ENCODE results near the gene NR2C2. TPM values are rescaled to one million over a fixed set of nuclear protein-coding genes. Genes with fewer than 3 reads are reported as not detected.

The NR2C2 gene
- total RNA-seq, 2 donors from 2014 or later: 54.4 to 60.8 TPM

DNA sequence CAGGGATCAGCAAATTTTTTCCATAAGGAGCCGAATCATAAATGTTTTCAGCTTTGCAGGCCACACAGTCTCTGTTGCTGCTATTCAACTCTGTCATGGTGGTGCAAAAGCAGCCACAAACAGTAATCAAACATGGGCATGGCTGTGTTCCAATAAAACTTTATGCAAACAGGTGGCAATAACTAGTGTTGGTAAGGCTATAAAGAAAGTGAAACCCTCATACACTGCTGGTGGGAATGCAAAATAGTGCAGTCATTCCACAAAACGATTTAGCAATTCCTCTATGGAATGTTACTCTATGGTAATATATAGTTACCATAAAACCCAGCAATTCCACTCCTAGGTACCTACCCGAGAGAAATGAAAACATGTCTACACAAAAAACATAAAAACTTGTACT, 131.7 kb downstream of the NR2C2 start:
- no peak overlapping the region for H3K4me3 ChIP-seq (ENCODE audit: low read length)
- Mint-ChIP-seq H3K36me3 (ENCODE audit: low read depth) (peaks cover 73% of the 10 kb centered on the region), H3K27ac (no peak overlapping the region), H3K9me3 (no peaks in the 10 kb centered on the region), H3K4me1 (no peaks in the 10 kb centered on the region), H3K4me3 (no peak overlapping the region), H3K27me3 (ENCODE audit: insufficient read depth) (no peaks in the 10 kb centered on the region)
- H3K36me3 ChIP-seq (ENCODE audit: control insufficient read depth, insufficient read depth, low read length): peaks cover 81% of the 10 kb centered on the region
- no peaks in the 10 kb centered on the region for H3K9me3 ChIP-seq (ENCODE audit: control insufficient read depth, low read length)
- H3K27me3 ChIP-seq (ENCODE audit: control insufficient read depth, insufficient read depth, low read length, poor library complexity, severe bottlenecking): no peaks in the 10 kb centered on the region
- no peaks in the 10 kb centered on the region for H3K4me1 ChIP-seq (ENCODE audit: control insufficient read depth, insufficient read depth, low read length)
- WGBS, 2 experiments (ENCODE audit: insufficient coverage in 1 of 2, insufficient read length in 1 of 2): 91 to 100% methylated on average over 1 to 3 of the region's 3 CpGs
- no peak overlapping the region for H3K27ac ChIP-seq (ENCODE audit: low read depth, low read length)
- no peak overlapping the region for H3K9ac ChIP-seq (ENCODE audit: extremely low read depth, low read length, poor library complexity, severe bottlenecking)
- DNase-seq: no peak
- TF ChIP-seq, protein P1, sequence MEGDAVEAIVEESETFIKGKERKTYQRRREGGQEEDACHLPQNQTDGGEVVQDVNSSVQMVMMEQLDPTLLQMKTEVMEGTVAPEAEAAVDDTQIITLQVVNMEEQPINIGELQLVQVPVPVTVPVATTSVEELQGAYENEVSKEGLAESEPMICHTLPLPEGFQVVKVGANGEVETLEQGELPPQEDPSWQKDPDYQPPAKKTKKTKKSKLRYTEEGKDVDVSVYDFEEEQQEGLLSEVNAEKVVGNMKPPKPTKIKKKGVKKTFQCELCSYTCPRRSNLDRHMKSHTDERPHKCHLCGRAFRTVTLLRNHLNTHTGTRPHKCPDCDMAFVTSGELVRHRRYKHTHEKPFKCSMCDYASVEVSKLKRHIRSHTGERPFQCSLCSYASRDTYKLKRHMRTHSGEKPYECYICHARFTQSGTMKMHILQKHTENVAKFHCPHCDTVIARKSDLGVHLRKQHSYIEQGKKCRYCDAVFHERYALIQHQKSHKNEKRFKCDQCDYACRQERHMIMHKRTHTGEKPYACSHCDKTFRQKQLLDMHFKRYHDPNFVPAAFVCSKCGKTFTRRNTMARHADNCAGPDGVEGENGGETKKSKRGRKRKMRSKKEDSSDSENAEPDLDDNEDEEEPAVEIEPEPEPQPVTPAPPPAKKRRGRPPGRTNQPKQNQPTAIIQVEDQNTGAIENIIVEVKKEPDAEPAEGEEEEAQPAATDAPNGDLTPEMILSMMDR (conservative IDR thresholded peaks at IDR 0.05): no peak

DNA sequence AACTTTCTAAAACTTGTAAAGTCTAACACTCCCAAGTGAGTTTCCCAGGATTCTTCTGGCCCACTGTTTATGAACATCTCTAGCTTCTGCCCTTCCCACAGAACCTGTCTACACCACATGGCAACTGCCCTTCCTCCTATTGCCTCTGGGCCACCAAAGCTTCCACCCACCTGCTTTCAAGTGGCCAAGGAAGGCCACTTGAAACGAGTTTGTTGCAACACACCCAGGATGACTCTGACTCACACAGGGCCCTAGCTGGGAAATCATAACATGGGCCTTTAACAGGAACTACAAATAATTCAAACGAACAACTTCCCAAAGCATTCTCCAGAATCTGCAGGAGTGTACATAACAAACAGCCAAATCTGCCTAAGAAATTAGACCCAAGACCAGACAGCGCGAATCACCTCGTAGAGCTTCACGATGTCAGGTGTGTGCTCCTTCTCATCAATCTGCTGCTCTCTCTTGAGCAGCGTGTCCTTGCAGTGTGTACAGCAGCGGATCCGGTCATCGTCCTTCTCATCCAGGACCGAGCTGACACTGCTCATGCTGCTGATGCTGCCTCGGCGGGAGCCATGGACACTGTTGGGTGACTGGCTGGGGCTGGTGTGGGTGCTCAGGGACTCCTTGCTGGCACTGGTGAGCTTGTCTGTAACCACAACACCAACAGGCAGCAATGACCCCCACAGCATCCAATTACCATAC, 134.7 kb downstream of the NR2C2 start:
- H3K36me3 ChIP-seq (ENCODE audit: control insufficient read depth, insufficient read depth, low read length): peaks cover 92% of the 10 kb centered on the region
- TF ChIP-seq, protein P1 (conservative IDR thresholded peaks at IDR 0.05): no peak
- no peaks in the 10 kb centered on the region for H3K27me3 Mint-ChIP-seq (ENCODE audit: insufficient read depth)
- no peaks in the 10 kb centered on the region for H3K9me3 ChIP-seq (ENCODE audit: control insufficient read depth, low read length)
- H3K4me3 Mint-ChIP-seq: no peak overlapping the region
- H3K9ac ChIP-seq (ENCODE audit: extremely low read depth, low read length, poor library complexity, severe bottlenecking): no peak overlapping the region
- no peak overlapping the region for H3K27ac ChIP-seq (ENCODE audit: low read depth, low read length)
- no peaks in the 10 kb centered on the region for H3K27me3 ChIP-seq (ENCODE audit: control insufficient read depth, insufficient read depth, low read length, poor library complexity, severe bottlenecking)
- DNase-seq: no peak
- no peaks in the 10 kb centered on the region for H3K9me3 Mint-ChIP-seq
- peaks cover 71% of the 10 kb centered on the region for H3K36me3 Mint-ChIP-seq (ENCODE audit: low read depth)
- H3K4me3 ChIP-seq (ENCODE audit: low read length): no peak overlapping the region
- no peaks in the 10 kb centered on the region for H3K4me1 Mint-ChIP-seq
- no peaks in the 10 kb centered on the region for H3K4me1 ChIP-seq (ENCODE audit: control insufficient read depth, insufficient read depth, low read length)
- WGBS, 2 experiments (ENCODE audit: insufficient coverage in 1 of 2, insufficient read length in 1 of 2): 92 to 93% methylated on average over 9 to 13 of the region's 13 CpGs
- no peak overlapping the region for H3K27ac Mint-ChIP-seq

GRCh38 chr3:15083252-15083651, 135.9 kb downstream of the NR2C2 start:
- H3K36me3 Mint-ChIP-seq (ENCODE audit: low read depth): peaks cover 63% of the 10 kb centered on the region
- 96 to 100% methylated on average over 1 of the region's 1 CpG for WGBS, 2 experiments (ENCODE audit: insufficient coverage in 1 of 2, insufficient read length in 1 of 2)
- no peaks in the 10 kb centered on the region for H3K9me3 ChIP-seq (ENCODE audit: control insufficient read depth, low read length)

More at GRCh38 chr3:15083252-15083651, 135.9 kb downstream of the NR2C2 start:
- H3K9me3 Mint-ChIP-seq: no peaks in the 10 kb centered on the region
- no peaks in the 10 kb centered on the region for H3K4me1 Mint-ChIP-seq
- H3K27me3 Mint-ChIP-seq (ENCODE audit: insufficient read depth): no peaks in the 10 kb centered on the region
- no peak overlapping the region for H3K4me3 ChIP-seq (ENCODE audit: low read length)
- H3K27ac ChIP-seq (ENCODE audit: low read depth, low read length): no peak overlapping the region
- DNase-seq: no peak
- H3K27ac Mint-ChIP-seq: no peak overlapping the region
- no peak overlapping the region for H3K9ac ChIP-seq (ENCODE audit: extremely low read depth, low read length, poor library complexity, severe bottlenecking)
- TF ChIP-seq, protein P1 (conservative IDR thresholded peaks at IDR 0.05): no peak
- H3K36me3 ChIP-seq (ENCODE audit: control insufficient read depth, insufficient read depth, low read length): peaks cover 89% of the 10 kb centered on the region
- H3K27me3 ChIP-seq (ENCODE audit: control insufficient read depth, insufficient read depth, low read length, poor library complexity, severe bottlenecking): no peaks in the 10 kb centered on the region
- H3K4me3 Mint-ChIP-seq: no peak overlapping the region
- H3K4me1 ChIP-seq (ENCODE audit: control insufficient read depth, insufficient read depth, low read length): no peaks in the 10 kb centered on the region

Data from endodermal cell (in vitro differentiated cells).